NCI-H187 treated with DMSO at 0.1 percent for 48 hours (cell line): Measurements from ENCODE around the gene TMEM86A.
"Not testable (repeated sequence)": the region's sequence is repeated elsewhere in the genome, so short reads cannot be mapped to it uniquely, and the experiment has no call there.

Experiments used
- DNase-seq: peaks from one replicate; lab custom pipeline; 2025; lab: John Stamatoyannopoulos, UW

TMEM86A gene

GRCh38 chr11:18698341-18699268, at the start of gene TMEM86A:
TSS of gene TMEM86A (plus strand) at chr11:18698779. CDS start at chr11:18698887, 108 bp downstream.
- peak; percentile 36 for DNase-seq

- DNase-seq: no peak
Observed at GRCh38 chr11:18650353-18650752, 48.2 kb upstream of the TMEM86A start.

GRCh38 chr11:18650859-18651557, 47.6 kb upstream of the TMEM86A start:
- no peak for DNase-seq

- no peak for DNase-seq
Observed at GRCh38 chr11:18657673-18658072, 40.9 kb upstream of the TMEM86A start.

GRCh38 chr11:18665353-18665872, 33.2 kb upstream of the TMEM86A start:
- DNase-seq: not testable (repeated sequence)

GRCh38 chr11:18668131-18668530, 30.4 kb upstream of the TMEM86A start:
- no peak for DNase-seq

- DNase-seq: no peak
Observed at GRCh38 chr11:18669219-18669596, 29.4 kb upstream of the TMEM86A start.

- DNase-seq: no peak
Observed at GRCh38 chr11:18669711-18670110, 28.9 kb upstream of the TMEM86A start.

- no peak for DNase-seq
Observed at GRCh38 chr11:18671246-18671645, 27.3 kb upstream of the TMEM86A start.

- not testable (repeated sequence) for DNase-seq
Observed at GRCh38 chr11:18672209-18672608, 26.4 kb upstream of the TMEM86A start.

- DNase-seq: no peak
Observed at GRCh38 chr11:18676803-18677202, 21.8 kb upstream of the TMEM86A start.

- no peak for DNase-seq
Observed at GRCh38 chr11:18677560-18677959, 21.0 kb upstream of the TMEM86A start.

- DNase-seq: not testable (repeated sequence)
Observed at GRCh38 chr11:18681949-18682348, 16.6 kb upstream of the TMEM86A start.

- no peak for DNase-seq
Observed at GRCh38 chr11:18682466-18682865, 16.1 kb upstream of the TMEM86A start.

- no peak for DNase-seq
Observed at GRCh38 chr11:18684267-18684666, 14.3 kb upstream of the TMEM86A start.

GRCh38 chr11:18691467-18692140, 7.0 kb upstream of the TMEM86A start:
- not testable (repeated sequence) for DNase-seq

GRCh38 chr11:18692941-18693760, 5.4 kb upstream of the TMEM86A start:
- DNase-seq: no peak

- no peak for DNase-seq
Observed at GRCh38 chr11:18696638-18697225, 1.8 kb upstream of the TMEM86A start.

GRCh38 chr11:18697576-18697975, 1.0 kb upstream of the TMEM86A start:
- DNase-seq: no peak

GRCh38 chr11:18699269-18699596, 654 bp downstream of the TMEM86A start:
- no peak for DNase-seq

- no peak for DNase-seq
Observed at GRCh38 chr11:18699848-18700261, 1.3 kb downstream of the TMEM86A start.
